Gastroesophageal sphincter (tissue), 2 donors: ENCODE results near the gene TMEM163.

Experiments used
- EP300 ChIP-seq: sonication (generic); formaldehyde crosslinking; IDR thresholded peaks from one replicate; pipeline ENCODE4 v1.6.1; 2017; ENCODE audit warnings: antibody characterized with exemption, mild to moderate bottlenecking
- POLR2A ChIP-seq, 2 donors: fragments of 450-650 bp; IDR thresholded peaks; one replicate each; pipeline ENCODE4 v1.6.1; 2017; ENCODE audit warnings: antibody characterized with exemption in 2 of 2, mild to moderate bottlenecking in 2 of 2, moderate library complexity in 1 of 2

DNA sequence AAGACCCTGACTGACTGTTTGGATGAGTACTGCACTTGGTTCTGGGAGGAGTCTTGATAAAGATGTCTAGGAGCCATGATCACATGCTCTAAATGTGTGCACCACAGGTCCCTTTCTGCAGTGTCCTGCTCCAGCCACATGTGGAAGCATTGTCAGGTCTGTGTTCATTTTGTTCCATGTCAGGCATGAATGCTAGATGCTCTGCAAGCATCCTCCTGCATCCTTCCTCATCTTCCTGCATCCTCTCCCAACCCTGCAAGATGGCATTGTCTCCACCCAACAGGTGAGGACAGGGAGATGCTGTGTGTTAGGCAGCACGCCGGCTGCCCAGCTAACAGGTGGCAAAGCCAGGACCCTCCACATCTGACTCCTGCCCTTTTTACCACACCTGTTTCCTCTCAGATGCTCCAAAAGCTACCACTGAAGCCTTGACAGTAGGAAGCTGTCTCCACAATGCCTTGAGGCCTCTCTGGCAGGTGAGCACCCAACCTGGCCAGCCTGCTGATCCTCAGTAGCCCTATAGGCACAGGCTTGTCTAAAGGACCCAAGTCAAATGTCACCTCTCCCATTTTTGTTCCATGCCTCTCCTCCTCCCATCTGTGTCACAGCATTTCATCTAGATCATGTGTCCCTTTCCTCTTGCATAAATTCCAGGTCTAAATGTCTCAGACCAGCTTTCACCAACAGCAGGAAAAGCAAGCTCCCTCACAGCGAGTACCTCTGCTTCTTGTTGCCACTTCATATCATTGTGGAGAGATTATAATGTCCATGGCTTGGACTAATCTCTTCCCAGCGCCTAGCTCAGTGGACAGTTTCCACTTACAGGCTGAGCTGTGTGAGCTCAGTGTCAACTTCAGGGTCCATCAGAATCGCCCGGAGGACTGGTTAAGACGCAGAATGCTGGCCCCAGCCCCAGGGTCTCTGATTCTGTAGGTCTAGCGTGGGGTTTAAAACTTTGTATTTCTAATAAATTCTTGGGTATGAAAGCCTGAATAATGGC, 55.0 kb downstream of the TMEM163 start:
- TF ChIP-seq POLR2A (IDR thresholded peaks at IDR 0.05): no peak
- TF ChIP-seq EP300: no peak
